Left ventricle myocardium superior (tissue), 1 donor: Measurements from ENCODE around the gene BRPF1. TPM values are rescaled to one million over a fixed set of nuclear protein-coding genes. Genes with fewer than 3 reads are reported as not detected.
"Not testable (repeated sequence)": the region's sequence is repeated elsewhere in the genome, so short reads cannot be mapped to it uniquely, and the experiment has no call there.

Experiments used
- ATAC-seq: fragments of 200-7000 bp; cut with Tn5 transposase; one replicate; pipeline ENCODE4 v1.9.1; 2020; ENCODE audit warnings: mild to moderate bottlenecking, moderate library complexity
- DNase-seq: peaks from one replicate; pipeline ENCODE4 v3.0.0-alpha.2; 2020
- intact Hi-C: fragments of 100-400 bp; cut with micrococcal nuclease; formaldehyde crosslinking; loops from one replicate; pipeline ENCODE4 v1.11.0; 2022
- total RNA-seq: library from RNA; stranded (reverse); fragmentation: NEBNext Ultra II Directional; extraction: Animal tissue kit (Norgen Biotek cat#: 25700); gene quantifications from one replicate; pipeline ENCODE4 v1.2.1, GENCODE V29; 2021
- donor health status: DM: no; HTN: yes; CAD: no; lungs with severe emphysema.

The BRPF1 gene
- total RNA-seq, 1 donor from 2014 or later, result 9.9 TPM

DNA sequence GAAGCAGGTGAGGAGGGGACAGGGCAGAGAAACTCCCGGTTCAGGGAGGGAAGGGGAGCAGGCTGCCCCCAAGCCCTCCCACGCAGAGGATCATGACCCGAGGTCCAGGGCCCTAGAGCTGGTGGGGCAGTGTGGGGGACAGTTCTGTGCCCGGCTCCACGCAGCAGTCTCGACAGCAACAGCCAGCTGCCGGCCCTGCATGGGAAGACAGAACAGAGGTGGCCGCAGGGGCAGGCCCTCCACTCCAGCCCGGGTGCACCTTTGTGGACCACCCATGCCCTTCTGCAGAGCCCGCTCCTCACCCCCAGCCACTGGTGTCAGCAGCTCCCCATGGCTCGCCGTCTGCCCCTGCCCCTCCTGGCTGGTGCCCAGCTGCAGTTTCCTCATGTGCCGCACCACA lies 25.9 kb downstream of the BRPF1 start:
- DNase-seq (no peak), ATAC-seq (no peak)
- intact Hi-C loops, result no loop called here

DNA sequence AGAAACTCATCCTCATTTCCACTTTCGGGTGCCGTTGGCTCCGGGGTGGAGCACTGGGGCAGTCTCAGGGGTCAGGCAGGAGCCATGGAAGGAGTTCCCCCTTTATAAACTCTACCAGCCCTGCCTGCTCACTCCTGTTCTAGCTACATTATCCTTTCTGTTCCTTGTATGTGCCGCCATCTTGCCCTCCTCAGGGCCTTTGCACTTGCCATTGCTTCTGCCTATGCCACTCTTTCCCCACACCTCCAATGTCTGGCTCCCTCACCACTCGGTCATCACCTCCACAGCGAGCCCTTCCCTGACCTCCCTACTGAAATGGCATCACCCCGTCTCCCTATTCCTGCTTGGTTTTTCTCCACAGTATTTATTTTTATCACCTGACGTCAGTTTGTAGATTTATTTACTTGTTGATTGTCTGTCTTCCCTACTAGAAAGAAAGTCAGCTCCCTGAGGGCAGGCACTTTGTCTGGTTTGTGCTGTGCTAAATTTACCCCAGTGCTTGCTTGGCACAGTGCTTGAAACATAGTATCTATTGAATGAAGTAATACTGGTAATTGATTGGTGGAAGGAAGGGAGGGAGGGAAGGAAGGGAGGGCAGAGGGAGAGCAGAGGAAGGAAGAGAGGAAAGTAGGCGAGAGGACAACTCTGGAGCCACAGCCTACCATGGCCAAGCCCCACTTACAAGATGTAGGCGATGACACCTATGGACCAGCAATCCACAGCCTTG lies 29.4 kb downstream of the BRPF1 start:
- DNase-seq (no peak), ATAC-seq (no peak)
- intact Hi-C loops, result no loop called here

DNA sequence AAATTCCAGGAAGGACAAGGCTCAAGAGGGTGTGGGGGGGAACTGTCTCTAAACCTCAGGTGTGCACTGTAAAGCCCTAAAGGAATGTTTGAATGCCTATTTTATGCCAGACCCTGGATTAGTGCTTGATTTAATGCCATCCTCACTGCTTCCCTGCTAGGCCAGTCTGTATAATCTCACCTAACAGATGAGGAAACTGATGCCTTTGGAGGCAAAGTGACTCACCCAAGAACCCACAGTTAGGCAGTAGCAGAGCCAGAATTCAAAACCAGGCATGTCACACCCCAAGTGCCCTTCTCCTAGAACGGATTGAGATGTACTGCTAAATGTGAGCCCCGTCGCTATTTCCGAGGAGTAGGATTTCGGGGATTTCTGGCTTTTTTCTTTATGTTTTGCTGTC lies 30.4 kb downstream of the BRPF1 start:
- DNase-seq (no peak), ATAC-seq (no peak)
- intact Hi-C loops, result no loop called here

DNA sequence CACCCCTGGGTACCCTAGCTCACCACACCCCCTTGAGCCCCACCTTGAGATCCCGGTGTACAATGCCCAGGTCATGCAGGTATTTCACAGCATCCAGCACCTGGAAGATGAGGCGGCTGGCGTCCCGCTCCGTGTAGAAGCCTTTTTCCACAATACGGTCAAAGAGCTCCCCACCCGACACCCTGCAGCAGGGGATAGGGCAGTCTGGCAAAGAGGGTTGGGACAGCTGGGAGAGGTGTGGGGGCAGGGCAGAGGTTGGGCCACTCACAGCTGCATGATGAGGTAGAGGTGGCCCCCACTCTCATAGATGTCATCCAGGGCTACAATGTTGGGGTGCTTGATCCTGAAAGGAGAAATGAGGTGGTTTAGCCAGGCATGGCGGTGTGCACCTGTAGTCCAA lies 31.3 kb downstream of the BRPF1 start:
- intact Hi-C loops, result no loop called here
- ATAC-seq (no peak), DNase-seq (no peak)

DNA sequence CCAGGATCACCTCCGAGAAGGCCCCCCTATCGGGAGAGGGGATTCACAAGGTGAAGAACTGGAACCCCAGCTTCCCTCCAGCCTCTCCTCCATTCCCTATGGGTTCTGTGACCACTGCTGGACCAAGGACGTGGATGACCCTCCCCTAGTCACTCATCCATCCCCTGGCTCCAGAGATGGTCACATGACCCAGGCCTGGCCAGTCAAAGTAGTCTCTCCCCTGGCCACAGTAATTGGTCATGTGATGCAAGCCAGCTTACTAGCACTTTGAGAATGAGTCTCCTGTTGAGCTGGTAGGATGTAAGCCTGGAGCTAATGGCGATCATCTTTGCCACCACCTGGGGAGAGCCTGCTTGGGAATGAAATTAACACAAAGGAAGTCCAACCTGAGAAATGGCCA lies 34.3 kb downstream of the BRPF1 start:
- no peak for DNase-seq
- no peak for ATAC-seq
- intact Hi-C loops, result no loop called here

DNA sequence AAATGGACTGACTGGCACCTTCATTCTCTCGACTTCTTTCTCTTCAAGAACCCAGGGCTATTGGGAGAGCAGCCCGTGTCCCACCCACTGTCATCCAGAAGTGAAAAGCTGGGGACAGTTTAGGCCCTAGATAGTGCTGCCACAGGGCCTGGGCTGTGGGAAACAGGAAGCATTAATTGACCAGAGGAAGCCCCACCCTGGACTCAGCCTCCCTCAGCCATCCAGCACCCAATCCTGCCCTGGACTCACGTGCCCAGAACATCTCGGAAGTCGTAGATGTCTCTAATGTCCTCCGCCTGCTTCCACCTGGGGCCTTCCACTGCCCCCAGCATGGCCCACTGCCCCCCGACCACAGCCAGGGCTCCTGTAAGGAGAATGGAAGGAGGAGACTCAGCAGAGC lies 35.9 kb downstream of the BRPF1 start:
- ATAC-seq, result peak; percentile 13
- no peak for DNase-seq
- intact Hi-C loops, result no loop called here

DNA sequence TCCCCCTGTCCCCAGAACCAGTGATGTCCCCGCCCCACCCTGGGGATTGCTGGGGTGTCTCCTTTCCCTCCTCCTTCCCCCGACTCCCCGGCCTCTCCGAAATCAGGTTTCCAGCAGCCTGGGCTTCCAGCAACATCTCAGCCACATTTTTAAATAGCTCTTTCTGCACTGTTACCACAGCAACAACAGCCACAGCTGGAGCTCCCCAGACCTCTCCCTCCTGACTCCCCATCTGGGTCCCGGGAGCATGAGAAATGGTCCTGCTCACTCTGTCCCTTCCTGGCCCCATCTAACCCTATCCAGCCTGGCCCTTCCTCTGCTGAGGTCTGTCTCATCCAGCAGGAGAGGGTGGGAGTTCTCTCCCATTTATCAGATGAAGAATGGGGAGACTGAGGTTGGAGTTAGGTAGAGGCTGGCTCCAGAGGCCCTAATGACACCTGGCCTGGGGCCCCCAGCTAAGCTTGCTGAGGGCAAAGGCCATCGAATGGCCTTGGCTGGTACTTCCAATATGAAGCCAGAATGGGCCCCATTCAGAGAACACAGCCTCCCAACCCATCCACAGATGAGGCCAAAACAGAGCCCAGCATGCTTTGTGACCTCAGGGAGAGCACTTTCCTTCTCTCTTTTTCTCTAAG lies 36.7 kb downstream of the BRPF1 start:
- ATAC-seq, result no peak
- intact Hi-C loops, result no loop called here
- no peak for DNase-seq

DNA sequence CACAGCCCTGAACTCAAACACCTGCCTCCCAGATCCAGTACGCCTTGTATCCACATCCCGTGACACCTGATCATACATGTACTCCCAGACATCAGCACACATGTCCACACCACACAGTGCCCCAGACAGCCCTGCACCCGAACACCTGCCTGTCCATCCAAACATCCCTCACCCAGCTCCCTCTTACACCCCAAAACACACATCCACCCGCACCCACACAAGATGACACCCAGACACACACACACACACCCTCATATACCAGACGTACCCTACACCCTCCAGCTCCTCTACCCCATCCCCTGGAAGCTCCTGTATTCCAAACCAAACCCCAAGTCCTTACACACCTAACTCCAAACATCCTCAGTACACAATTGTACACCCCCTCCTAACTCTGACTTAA lies 37.5 kb downstream of the BRPF1 start:
- ATAC-seq (peak; percentile 1), DNase-seq (no peak)
- intact Hi-C loops, result no loop called here

DNA sequence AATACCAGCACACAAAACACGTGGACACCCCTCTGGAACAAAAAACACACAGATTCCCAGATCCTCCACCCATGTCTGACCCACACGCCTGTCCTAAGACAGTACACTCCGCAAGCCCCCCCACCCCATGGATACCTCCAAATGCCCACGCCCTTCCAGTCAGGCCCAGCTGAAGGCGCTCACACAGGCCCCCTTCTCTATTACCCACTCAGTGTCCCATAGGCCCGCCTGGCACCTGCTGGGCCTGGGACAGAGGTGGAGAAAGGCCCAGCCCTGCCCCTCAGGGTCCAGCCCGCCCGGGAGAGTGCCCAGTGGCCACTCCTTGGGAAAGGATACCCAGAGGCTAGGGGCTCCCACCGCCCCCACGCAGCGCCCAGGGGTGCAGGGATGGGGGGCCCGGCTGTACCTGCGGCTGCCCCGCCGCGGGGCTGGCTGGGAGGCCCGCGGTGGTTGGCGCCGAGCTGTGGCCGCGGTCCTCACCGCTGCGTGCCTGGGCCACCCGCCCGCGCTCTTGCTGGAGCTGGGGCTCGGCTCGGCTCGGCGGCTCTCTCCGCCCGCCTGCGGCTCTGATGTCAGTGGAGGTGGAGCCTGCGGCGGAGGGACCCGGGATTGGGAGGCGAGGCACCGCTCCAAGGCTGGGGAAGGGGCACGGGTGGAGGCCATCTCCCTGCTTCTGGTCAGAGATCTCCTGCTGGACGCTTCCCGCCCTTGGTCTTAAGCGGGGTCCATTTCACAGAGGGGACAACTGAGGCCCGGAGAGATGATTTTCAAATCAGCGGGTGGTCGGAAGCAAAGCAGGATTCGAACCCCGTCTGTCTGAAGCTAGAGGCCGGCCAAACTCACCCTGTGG lies 38.1 kb downstream of the BRPF1 start, which contains the start of gene CAMK1:
Gene CAMK1 (minus strand): TSS at position 522 of the 850 bp plus-strand sequence. CDS start 2,198 bp downstream, outside the sequence.
- DNase-seq, result peak; percentile 92
- ATAC-seq, result peak; percentile 95
- intact Hi-C loops, result no loop called here

DNA sequence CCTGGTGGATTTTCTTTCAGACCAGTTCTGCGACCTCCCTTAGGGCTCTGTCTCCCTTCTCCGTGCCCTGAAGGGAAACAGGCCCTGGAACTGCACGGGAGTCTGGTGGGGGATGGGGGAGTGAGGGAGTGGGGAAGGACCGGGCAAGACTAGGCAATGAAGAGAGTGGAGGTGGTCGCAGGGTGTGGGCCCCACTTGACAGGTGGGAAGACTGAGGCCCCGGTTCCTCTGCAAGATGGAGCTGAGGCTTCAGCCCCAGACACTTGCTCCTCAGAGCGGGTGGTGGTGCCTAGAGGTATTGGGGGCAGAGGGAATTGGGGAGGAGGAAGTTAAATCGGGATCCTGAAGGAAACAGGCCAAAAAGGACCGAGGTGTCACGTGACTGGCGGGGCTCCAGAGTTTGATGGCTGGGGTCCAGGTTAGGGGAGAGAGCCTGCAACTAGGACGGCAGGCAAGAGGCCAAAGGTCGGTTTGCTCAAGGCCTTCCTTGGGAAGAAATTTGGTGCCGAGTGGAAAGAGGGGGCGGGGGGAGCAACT lies 38.8 kb downstream of the BRPF1 start:
- intact Hi-C loops, result no loop called here
- DNase-seq (peak; percentile 92), ATAC-seq (peak; percentile 50)

DNA sequence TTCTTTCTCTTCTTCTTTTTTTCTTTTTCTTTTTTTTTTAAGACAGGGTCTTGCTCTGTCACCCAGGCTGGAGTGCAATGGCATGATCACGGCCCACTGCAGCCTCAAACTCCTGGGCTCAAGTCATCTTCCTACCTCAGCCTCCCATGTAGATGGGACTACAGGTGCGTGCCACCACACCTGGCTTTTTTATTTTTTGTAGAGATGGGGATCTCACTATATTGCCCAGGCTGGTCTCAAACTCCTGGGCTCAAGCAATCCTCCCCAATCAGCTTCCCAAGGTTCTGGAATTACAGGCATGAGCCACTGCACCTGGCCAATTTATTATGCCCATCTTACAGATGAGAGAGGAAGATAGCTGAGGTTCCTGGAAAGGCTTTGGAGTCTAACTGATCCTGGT lies 39.5 kb downstream of the BRPF1 start:
- DNase-seq, intact Hi-C loops, ATAC-seq: not testable (repeated sequence)

DNA sequence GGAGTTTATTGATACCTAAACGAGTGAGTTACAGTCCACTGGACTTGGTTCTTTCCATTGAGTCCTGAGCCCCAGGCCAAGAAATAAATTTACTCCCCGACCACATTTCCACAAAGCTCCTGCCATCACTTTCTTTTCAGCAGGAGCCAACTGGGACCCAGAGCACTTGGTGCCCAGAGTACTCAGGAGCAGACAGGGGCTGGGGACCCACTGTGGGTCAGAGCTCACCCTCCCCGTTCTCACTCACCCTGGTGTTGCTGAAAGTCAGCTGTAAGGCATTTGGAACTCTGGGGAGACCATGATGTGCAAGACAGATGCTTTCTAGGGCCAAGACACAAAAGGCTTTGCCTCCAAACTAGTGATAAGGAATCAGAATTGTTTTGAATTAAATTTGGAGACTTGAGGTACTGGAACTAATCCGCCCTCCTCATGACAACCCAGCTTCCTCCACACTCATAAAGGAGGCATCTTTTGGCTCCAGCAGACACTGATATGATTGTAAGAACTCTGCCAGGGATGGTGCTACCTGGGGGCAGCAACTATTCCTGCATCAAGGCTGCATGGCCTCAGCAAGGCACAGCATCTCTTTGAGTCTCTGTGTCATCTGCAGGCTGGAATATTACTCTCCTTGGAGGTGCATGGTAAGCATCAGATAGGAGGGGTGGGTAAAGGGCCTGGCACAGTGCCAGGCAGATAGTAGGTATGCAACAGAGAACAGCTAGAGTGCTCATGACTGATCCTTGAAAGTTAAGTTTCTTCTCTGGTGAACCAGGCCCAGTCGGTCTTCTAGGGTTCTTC lies 45.6 kb downstream of the BRPF1 start:
- intact Hi-C loops, result no loop called here
- DNase-seq, result no peak
- no peak for ATAC-seq

DNA sequence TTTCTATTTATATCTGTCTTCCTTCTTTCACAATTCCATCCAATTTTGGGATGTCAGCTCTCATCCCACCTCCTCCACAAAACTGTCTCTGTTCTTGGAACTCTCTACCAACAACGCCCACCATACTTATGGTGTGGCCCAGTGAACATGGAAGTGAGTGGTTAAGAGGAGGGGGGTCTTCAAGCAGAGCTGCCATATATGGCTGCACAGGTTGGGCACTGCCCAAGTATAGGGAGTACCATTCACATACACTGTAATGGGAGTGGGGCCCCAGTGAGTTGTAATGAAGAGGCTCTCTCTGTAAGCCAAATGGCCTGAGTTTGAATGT lies 46.1 kb downstream of the BRPF1 start:
- DNase-seq (no peak), ATAC-seq (no peak)
- intact Hi-C loops, result no loop called here

DNA sequence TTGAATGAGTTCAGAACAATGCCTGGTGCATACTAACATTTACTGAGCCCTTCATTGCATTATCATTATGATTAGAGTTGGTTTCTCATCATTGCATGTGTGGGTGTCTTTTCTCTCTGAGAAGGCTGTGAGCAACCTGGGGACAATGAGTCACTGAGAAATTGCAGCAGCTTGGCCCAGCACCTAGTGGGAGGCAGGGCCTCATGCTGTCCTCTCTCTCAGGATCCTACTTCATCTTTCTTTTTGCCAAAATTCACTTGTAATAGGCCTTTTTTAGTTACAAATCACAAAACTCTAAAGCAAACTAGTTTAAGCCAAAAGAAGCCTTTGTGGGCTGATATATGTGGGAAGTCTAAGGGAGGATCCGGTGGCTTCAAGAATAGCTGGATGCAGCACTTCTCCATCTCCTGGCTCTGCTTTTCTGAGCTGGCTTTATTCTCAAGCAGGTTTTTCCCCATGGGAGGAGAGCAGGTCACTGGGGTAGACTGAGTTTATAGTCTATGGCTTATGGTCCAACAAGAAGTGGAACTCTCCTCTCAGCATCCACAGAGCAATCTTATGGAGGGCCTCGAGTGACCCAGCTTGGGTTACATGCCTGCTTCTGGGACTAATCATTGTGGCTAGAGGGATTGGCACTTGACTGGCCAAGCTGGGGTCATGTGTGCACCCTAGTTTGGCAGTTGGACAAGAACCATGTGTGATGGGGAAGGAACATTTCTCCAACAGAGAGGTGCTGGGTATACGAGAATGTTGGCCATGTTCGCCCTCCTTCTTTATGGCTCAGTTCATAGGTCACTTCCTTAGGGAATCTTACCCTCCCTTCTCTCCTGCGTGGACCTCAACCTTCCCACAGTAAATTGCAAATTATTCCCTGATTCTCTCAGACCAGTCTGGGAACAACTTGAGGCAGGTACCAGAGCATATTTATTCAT lies 46.9 kb downstream of the BRPF1 start:
- no peak for DNase-seq
- no peak for ATAC-seq
- intact Hi-C loops, result no loop called here

DNA sequence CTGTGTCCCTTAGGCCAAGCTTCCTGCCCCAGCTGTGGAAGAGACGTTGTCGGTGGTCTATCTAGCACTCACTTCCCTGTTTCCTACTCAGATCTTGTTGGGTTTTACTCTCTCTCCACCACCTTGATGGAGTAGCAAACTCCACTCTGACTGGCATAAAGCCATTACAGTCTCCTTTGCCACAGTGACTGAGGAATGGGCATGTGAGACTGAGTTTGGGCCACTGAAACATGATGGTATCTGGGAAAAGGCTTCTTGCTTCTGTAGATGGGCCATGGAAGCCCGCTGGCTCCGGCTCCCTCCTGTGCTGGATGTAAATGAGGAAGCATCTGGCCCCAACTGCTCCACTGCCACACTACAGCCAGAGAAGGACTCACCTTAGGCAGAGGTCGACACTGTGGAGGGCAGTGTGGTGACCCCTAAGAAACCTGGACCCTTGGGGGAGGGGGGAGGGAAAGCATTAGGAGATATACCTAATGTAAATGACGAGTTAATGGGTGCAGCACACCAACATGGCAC lies 47.6 kb downstream of the BRPF1 start:
- no peak for DNase-seq
- intact Hi-C loops, result no loop called here
- no peak for ATAC-seq

DNA sequence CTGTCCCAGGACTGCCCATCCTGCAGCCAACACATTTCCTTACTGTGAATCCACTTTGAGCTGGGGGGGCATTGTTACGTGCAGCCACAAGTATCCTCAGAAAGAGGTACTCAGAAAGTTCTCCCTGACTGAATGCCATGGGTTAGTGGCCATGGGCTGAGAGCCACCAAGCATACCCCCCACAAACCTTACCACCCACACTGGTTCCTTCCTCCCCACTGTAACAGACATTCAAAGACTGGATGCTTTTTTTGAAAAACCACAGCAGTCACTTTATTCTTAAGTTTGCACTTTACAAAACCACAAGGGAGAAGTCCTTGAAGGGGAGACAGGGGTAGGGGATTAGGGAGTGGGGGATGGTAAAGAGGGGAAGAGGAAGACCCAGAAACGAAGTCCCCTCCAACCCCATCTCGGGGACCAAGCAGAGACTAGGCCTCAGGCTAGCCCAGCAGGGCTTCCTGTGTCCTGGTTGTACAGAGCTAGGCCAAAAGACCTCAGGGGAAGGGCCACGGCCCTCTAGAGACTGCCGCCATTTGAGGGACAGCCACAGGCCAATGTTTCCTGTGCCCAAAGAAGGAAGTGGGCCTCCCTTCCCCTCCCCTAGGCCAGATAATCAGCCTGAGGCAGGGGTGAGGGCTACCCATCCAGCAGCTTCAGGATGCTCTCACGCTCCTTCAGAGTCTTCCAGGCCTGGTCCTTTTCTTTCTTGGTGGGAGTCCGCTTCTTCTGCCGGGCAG lies 48.4 kb downstream of the BRPF1 start:
- intact Hi-C loops, result no loop called here
- DNase-seq, result no peak
- ATAC-seq, result peak; percentile 67

DNA sequence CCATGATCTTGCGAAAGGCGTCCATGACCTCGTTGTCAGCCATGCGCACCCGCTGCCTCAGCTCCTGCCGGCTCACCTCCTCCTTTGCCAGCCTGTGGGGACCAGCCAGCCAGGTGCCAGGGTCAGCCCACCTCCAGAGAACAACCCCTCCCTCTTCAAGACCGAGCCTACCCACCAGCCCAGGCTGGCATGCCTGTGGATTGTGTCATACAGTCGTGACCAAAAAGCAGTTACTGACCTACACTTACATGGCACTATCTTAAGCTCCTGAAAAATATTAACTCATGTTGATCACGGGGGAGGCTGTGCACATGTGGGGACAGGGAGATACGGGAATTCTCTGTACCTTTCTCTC lies 48.9 kb downstream of the BRPF1 start:
- intact Hi-C loops, result no loop called here
- DNase-seq (no peak), ATAC-seq (no peak)
